ENCODE data around the gene KRT17. TPM values are rescaled to one million over a fixed set of nuclear protein-coding genes. Genes with fewer than 3 reads are reported as not detected.

KRT17 gene
- total and polyA plus RNA-seq, 9 of the 15 experiments (the other 6 are each of a cell fraction or from before 2014, with no cell fraction given), result 0.23 to 0.25 TPM; not detected in 7

DNA sequence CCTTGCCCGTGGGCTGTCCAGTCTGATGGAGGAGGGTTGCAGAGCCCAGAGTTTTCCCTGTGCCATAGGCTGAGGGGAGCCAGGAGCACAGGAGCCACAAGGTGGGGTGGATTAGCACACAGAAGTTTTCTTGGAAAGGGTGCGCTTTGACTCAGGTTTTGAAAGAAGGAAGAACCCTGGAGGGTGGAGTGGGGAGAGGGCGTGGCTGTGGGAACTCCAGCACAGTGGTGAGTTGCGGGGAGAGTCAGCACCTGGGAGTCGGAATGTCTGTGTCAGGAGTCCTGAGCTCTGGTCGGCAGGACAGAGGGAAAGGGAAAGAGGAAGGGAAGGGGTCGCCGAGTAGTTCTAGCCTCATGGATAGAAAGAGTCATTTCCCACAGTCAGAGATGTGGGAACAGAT lies 28.8 kb downstream of the KRT17 start:
- Histone ChIP-seq H3K9me1 (ENCODE audit: control insufficient read depth, insufficient read depth, low read length) (no peaks in the 10 kb centered on the region), H2AFZ (ENCODE audit: low read depth, low read length) (no peak overlapping the region), H3K4me2 (ENCODE audit: insufficient read depth, low read length) (no peak overlapping the region), H3K27me3 (ENCODE audit: control insufficient read depth in 2 of 2, insufficient read depth in 2 of 2, low read length in 2 of 2) (peaks cover 16 to 56% of the 10 kb centered on the region in 2 experiments; a peak in 4 of 5 replicates), H3K27ac (ENCODE audit: extremely low read depth, low read depth, low read length) (no peak overlapping the region), H3K4me1 (replicated peaks in 1 of 2; ENCODE audit: control insufficient read depth in 2 of 2, insufficient read depth in 2 of 2, low read length in 2 of 2) (no peaks in the 10 kb centered on the region; a peak in 1 of 5 replicates), H4K20me1 (replicated peaks; ENCODE audit: control insufficient read depth, insufficient read depth, low read length) (no peaks in the 10 kb centered on the region), H3K36me3 (ENCODE audit: control insufficient read depth, insufficient read depth, low read length) (no peaks in the 10 kb centered on the region), H3K4me3 (no peak overlapping the region), H3K9ac (ENCODE audit: insufficient read depth in 1 of 2, low read depth in 2 of 2, low read length in 2 of 2) (peak overlapping the region in 1 of 2 experiments; percentile 11; a peak in 1 of 4 replicates), H3K79me2 (ENCODE audit: control insufficient read depth, insufficient read depth, low read length) (no peaks in the 10 kb centered on the region), H3K9me3 (replicated peaks; ENCODE audit: control insufficient read depth, insufficient read depth, low read depth, low read length) (no peaks in the 10 kb centered on the region)
- BruUV-seq (replicated peaks), result no TSS peak
- WGBS (ENCODE audit: insufficient coverage, low coverage, missing lambda C conversion rate), result 0% methylated on average over 6 of the region's 8 CpGs
- FAIRE-seq (no peak), ATAC-seq (no peak), DNase-seq (ENCODE audit: extremely low read depth in 1 of 4, low spot score in 3 of 4) (no peak)
- CTCF ChIA-PET (ENCODE audit: low intra/inter-chr PET ratio), result no interaction called here
- intact Hi-C loops (cut with micrococcal nuclease) (no loop called here), in situ Hi-C loops (cut with MboI) (no loop called here)
- no peak for TF ChIP-seq RFX5 (IDR thresholded peaks at IDR 0.05; ENCODE audit: low read depth, low read length)
- TF ChIP-seq, protein P1, sequence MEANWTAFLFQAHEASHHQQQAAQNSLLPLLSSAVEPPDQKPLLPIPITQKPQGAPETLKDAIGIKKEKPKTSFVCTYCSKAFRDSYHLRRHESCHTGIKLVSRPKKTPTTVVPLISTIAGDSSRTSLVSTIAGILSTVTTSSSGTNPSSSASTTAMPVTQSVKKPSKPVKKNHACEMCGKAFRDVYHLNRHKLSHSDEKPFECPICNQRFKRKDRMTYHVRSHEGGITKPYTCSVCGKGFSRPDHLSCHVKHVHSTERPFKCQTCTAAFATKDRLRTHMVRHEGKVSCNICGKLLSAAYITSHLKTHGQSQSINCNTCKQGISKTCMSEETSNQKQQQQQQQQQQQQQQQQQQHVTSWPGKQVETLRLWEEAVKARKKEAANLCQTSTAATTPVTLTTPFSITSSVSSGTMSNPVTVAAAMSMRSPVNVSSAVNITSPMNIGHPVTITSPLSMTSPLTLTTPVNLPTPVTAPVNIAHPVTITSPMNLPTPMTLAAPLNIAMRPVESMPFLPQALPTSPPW (CRISPR knock-in tag; IDR thresholded peaks at IDR 0.05), result no peak
- no peak for TF ChIP-seq CREM (IDR thresholded peaks at IDR 0.05; ENCODE audit: low read depth)
- TF ChIP-seq ZNF431 (CRISPR knock-in tag; IDR thresholded peaks at IDR 0.05), result no peak
- no peak for TF ChIP-seq CSDE1 (IDR thresholded peaks at IDR 0.05)
- POLR2A ChIA-PET, result interaction anchor here (0.6 kb wide), 1 partner anchor 942 kb away, joined by 3 read pairs; no protein-coding TSS in a partner anchor
